Stomach (tissue), 4 donors: ENCODE measurements around the gene PCDH1.
A peak's percentile ranks its signal among the peaks of the same experiment; 100 is the strongest.

Experiments
- POLR2A ChIP-seq, 4 donors: fragments of 450-650 bp; IDR thresholded peaks; one replicate each; pipeline ENCODE4 v1.6.1; 2016; ENCODE audit warnings: antibody characterized with exemption in 4 of 4, control low read depth in 2 of 4, mild to moderate bottlenecking in 1 of 4, moderate library complexity in 1 of 4
- POLR2AphosphoS5 ChIP-seq, 3 donors: sonication (generic); formaldehyde crosslinking; IDR thresholded peaks; one replicate each; pipeline ENCODE4 v1.6.1; 2016; ENCODE audit warnings: antibody characterized with exemption in 3 of 3
- TF ChIP-seq, protein P1 (sequence below), 7 experiments: fragments of 450-650 bp in 4 of 7; fragments of 200-600 bp in 3 of 7; sonication (generic) in 3 of 7; IDR thresholded peaks; one replicate each; pipeline ENCODE4 v1.5.1; 2016 to 2019; ENCODE audit warnings: antibody characterized with exemption in 7 of 7, control low read depth in 2 of 7, mild to moderate bottlenecking in 1 of 7

DNA sequence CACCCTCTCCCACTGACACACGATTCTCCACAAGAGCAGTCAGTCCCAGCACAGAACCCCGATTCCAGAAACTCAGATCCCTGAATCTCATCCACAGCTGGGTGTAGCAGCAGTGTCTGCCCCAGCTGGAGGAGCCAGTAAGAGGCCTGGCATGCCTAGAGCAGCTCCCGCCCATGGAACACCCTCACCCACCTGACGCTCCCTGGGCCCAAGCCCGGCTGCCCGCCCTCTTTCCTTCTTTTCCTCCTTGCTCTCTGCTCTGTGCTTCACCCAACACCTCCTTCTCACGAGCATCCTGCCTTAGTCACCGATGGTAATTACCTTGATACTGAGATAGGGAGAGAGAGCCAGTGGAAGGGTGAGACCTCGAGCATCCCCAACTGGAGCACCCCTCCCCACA is 8.7 kb downstream of the PCDH1 start:
- TF ChIP-seq, protein P1, sequence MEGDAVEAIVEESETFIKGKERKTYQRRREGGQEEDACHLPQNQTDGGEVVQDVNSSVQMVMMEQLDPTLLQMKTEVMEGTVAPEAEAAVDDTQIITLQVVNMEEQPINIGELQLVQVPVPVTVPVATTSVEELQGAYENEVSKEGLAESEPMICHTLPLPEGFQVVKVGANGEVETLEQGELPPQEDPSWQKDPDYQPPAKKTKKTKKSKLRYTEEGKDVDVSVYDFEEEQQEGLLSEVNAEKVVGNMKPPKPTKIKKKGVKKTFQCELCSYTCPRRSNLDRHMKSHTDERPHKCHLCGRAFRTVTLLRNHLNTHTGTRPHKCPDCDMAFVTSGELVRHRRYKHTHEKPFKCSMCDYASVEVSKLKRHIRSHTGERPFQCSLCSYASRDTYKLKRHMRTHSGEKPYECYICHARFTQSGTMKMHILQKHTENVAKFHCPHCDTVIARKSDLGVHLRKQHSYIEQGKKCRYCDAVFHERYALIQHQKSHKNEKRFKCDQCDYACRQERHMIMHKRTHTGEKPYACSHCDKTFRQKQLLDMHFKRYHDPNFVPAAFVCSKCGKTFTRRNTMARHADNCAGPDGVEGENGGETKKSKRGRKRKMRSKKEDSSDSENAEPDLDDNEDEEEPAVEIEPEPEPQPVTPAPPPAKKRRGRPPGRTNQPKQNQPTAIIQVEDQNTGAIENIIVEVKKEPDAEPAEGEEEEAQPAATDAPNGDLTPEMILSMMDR (IDR thresholded peaks at IDR 0.05), result no peak
- TF ChIP-seq POLR2AphosphoS5 (IDR thresholded peaks at IDR 0.05) (peak in 2 of 3 donors; percentile 52 to 54), POLR2A (IDR thresholded peaks at IDR 0.05) (no peak)
